Breast epithelium (tissue), 4 donors: ENCODE data around the gene KNOP1. TPM values are rescaled to one million over a fixed set of nuclear protein-coding genes. Genes with fewer than 3 reads are reported as not detected.

Experiments
- DNase-seq, 2 donors: peaks; one replicate each; pipeline ENCODE4 v3.0.0-alpha.2; 2019; ENCODE audit warnings: low spot score in 2 of 2
- H3K27ac ChIP-seq, 2 donors: fragments of 200-600 bp; sonication (generic) in 1 of 2; one replicate each; pipeline ENCODE4 v1.5.1; 2016 to 2019; ENCODE audit warnings: mild to moderate bottlenecking in 1 of 2
- H3K27me3 ChIP-seq, 2 donors: fragments of 200-600 bp; sonication (generic) in 1 of 2; one replicate each; pipeline versions ENCODE4 v1.5.1 to v1.6.0; 2017 to 2019; ENCODE audit warnings: control low read depth in 1 of 2, mild to moderate bottlenecking in 1 of 2
- H3K36me3 ChIP-seq: fragments of 200-600 bp; one replicate; pipeline ENCODE4 v1.5.1; 2019
- H3K4me1 ChIP-seq, 2 donors: fragments of 200-600 bp; sonication (generic); one replicate each; pipeline ENCODE4 v1.5.1; 2016 to 2019; ENCODE audit warnings: control low read depth in 1 of 2
- H3K4me3 ChIP-seq, 3 donors: fragments of 200-600 bp; sonication (generic); 1 replicate in 2 of 3; 2 replicates in 1 of 3; pipeline ENCODE4 v1.5.1; 2016 to 2019; ENCODE audit warnings: mild to moderate bottlenecking in 3 of 3, moderate library complexity in 2 of 3
- H3K9me3 ChIP-seq, 2 donors: fragments of 200-600 bp; sonication (generic) in 1 of 2; one replicate each; pipeline ENCODE4 v1.5.1; 2016 to 2019; ENCODE audit warnings: control low read depth in 1 of 2
- POLR2A ChIP-seq: fragments of 450-650 bp; IDR thresholded peaks from one replicate; pipeline ENCODE4 v1.6.1; 2016; ENCODE audit warnings: antibody characterized with exemption, mild to moderate bottlenecking, moderate library complexity
- POLR2AphosphoS5 ChIP-seq, 3 donors: sonication (generic); formaldehyde crosslinking; IDR thresholded peaks; one replicate each; pipeline ENCODE4 v1.6.1; 2017; ENCODE audit warnings: antibody characterized with exemption in 3 of 3
- intact Hi-C: fragments of 100-400 bp; cut with DNase I; formaldehyde crosslinking; loops from one replicate; pipeline ENCODE4 v1.15.1; 2023; ENCODE audit warnings: low total_unique reads
- total RNA-seq, 3 donors: library from RNA; depleted of rRNA; stranded (reverse); fragments of >200 nt; gene quantifications; one replicate each; pipeline ENCODE4 v1.1.0, GENCODE V29; 2016
- TF ChIP-seq, protein P1 (sequence below), 3 donors: fragments of 450-650 bp; IDR thresholded peaks; one replicate each; pipeline ENCODE4 v1.5.1; 2016 to 2017; ENCODE audit warnings: antibody characterized with exemption in 3 of 3, mild to moderate bottlenecking in 3 of 3, moderate library complexity in 3 of 3

The KNOP1 gene
- total RNA-seq, 3 donors from 2014 or later: 12.3 to 15.4 (median 13.0) TPM

DNA sequence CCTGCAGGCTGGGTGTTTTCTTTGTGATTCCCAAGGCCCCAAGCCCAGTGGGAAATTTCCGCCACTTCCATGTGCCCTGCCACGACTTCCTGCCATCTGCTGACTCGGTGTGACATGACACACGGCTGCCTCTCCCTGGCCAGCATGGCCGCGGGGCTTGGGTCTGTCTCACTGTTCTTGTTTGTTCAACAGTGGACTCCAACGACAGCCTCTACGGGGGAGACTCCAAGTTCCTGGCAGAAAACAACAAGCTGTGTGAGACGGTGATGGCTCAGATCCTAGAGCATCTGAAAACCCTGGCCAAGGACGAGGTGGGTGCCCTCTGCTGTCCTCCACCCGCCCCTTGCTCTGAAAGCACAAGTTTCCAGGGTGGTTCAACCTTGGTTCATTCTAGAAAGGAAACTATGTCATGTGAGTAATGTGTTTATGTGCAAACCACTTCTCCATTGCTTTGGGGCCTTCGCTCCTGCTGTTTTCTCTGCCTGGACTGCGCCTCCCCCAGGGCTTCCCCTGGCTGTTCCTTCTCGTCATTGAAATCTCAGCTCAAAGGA is 26.8 kb downstream of the KNOP1 start:
- peak; percentile 37 to 73 for DNase-seq
- Histone ChIP-seq H3K9me3 (no peaks in the 10 kb centered on the region), H3K4me3 (no peak overlapping the region), H3K27me3 (no peaks in the 10 kb centered on the region), H3K27ac (peak overlapping the region; percentile 30 to 40), H3K4me1 (peaks cover under 1 to 3% of the 10 kb centered on the region in 2 donors), H3K36me3 (no peaks in the 10 kb centered on the region)
- no peak for TF ChIP-seq POLR2A
- TF ChIP-seq, protein P1, sequence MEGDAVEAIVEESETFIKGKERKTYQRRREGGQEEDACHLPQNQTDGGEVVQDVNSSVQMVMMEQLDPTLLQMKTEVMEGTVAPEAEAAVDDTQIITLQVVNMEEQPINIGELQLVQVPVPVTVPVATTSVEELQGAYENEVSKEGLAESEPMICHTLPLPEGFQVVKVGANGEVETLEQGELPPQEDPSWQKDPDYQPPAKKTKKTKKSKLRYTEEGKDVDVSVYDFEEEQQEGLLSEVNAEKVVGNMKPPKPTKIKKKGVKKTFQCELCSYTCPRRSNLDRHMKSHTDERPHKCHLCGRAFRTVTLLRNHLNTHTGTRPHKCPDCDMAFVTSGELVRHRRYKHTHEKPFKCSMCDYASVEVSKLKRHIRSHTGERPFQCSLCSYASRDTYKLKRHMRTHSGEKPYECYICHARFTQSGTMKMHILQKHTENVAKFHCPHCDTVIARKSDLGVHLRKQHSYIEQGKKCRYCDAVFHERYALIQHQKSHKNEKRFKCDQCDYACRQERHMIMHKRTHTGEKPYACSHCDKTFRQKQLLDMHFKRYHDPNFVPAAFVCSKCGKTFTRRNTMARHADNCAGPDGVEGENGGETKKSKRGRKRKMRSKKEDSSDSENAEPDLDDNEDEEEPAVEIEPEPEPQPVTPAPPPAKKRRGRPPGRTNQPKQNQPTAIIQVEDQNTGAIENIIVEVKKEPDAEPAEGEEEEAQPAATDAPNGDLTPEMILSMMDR (IDR thresholded peaks at IDR 0.05): no peak
- TF ChIP-seq POLR2AphosphoS5 (IDR thresholded peaks at IDR 0.05): no peak
- intact Hi-C loops: no loop called here

DNA sequence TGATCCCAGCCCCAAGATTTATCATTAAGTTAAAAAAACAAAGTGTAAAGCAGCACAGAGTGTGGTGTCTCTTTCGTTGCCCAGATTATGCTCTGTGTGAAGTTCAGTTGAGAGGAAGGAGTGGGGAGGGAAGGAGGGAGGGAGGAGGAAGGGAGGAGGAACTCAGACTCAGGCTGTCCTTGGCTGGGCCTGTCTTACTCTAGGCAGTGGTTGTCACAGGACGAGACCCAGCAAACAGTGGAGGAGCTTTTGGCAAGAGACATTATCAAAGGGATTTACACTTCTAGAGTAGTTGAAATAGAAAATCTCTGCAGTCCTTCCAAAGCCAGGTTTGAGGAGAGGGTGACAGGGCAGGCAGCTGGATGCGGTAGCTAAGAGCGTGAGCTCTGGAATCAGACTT is 27.8 kb downstream of the KNOP1 start:
- Histone ChIP-seq H3K4me3 (no peak overlapping the region), H3K27me3 (no peaks in the 10 kb centered on the region), H3K4me1 (no peaks in the 10 kb centered on the region), H3K36me3 (no peaks in the 10 kb centered on the region), H3K27ac (peak overlapping the region; percentile 6 to 44), H3K9me3 (no peaks in the 10 kb centered on the region)
- TF ChIP-seq POLR2AphosphoS5 (IDR thresholded peaks at IDR 0.05) (no peak), POLR2A (no peak)
- TF ChIP-seq, protein P1 (IDR thresholded peaks at IDR 0.05): no peak
- DNase-seq: no peak
- intact Hi-C loops: no loop called here

DNA sequence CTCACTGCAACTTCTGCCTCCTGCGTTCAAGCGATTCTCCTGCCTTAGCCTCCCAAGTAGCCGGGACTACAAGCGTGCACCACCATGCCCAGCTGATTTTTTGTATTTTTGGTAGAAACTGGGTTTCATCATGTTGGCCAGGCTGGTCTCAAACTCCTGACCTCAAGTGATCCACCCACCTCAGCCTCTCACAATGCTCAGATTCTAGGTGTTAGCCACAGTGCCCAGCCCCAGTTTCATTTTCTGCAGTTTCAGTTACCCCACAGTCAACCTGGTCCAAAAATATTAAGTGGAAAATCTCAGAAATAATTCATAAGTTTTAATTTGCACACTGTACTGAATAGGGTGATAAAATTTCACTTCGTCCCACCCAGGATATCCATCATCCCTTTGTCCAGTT is 28.7 kb downstream of the KNOP1 start:
- no peak for DNase-seq
- intact Hi-C loops: no loop called here
- H3K27me3 ChIP-seq: no peaks in the 10 kb centered on the region
- H3K4me3 ChIP-seq: no peak overlapping the region
- H3K36me3 ChIP-seq: no peaks in the 10 kb centered on the region
- H3K27ac ChIP-seq: peak overlapping the region in 1 of 2 donors; percentile 71
- no peaks in the 10 kb centered on the region for H3K9me3 ChIP-seq
- H3K4me1 ChIP-seq: no peaks in the 10 kb centered on the region
- TF ChIP-seq POLR2AphosphoS5 (IDR thresholded peaks at IDR 0.05) (no peak), POLR2A (no peak)
- TF ChIP-seq, protein P1 (IDR thresholded peaks at IDR 0.05): no peak

DNA sequence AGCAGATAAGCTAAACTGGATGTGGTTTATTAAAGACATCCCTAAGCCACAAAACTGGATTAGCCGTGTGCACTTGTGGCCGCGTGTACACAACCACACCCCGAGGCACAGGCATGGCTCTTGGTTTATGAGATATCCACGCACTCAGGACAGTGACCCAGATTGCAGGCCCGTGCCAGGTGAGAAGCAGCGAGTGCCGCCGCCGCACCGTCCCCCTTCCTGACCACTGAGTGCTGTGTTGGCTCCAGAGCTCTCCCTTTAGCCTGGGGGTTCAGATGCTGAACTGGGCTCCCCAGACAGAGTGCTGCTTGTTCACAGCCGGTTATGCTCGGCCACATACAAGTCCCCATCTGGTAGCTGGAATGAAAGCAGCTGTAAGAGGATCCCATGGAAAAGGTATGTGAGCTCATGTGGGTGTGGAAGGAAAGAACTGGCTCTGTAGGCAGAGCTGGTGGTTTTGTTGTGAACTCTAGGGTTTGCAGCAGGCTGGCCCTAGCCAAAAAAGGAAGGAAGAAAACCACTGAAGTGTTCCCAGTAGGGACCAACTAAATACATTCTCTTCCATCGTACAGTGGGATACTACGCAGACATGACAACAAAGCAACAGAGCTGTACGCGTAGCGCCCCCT is 29.5 kb downstream of the KNOP1 start:
- no peaks in the 10 kb centered on the region for H3K9me3 ChIP-seq
- H3K36me3 ChIP-seq: no peaks in the 10 kb centered on the region
- intact Hi-C loops: no loop called here
- H3K4me3 ChIP-seq: no peak overlapping the region
- DNase-seq: peak in 1 of 2 donors; percentile 47
- H3K27me3 ChIP-seq: no peaks in the 10 kb centered on the region
- H3K27ac ChIP-seq: peak overlapping the region; percentile 71 to 78
- no peaks in the 10 kb centered on the region for H3K4me1 ChIP-seq
- no peak for TF ChIP-seq POLR2AphosphoS5 (IDR thresholded peaks at IDR 0.05)
- TF ChIP-seq, protein P1 (IDR thresholded peaks at IDR 0.05): no peak
- no peak for TF ChIP-seq POLR2A

DNA sequence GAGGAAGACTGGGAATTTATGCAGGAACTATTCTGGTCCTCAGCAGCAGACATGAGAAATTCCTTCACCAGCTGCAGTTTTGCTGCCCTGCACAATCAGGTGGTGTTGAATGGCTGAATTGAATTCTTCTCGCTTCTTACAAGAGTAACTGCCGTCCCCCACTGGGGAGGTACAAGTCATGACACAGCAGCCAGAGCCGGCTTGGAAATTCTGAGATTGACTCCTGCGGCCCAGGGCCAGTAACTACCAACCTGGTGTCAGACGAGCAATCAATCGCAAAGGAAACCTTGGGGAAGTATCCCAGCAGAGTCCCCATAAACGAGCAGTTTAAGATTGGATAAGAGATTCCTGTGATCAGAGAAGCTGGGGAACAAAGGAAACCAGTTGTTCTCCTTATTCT is 30.7 kb downstream of the KNOP1 start:
- TF ChIP-seq POLR2A: no peak
- TF ChIP-seq, protein P1 (IDR thresholded peaks at IDR 0.05): no peak
- TF ChIP-seq POLR2AphosphoS5 (IDR thresholded peaks at IDR 0.05): no peak
- no peaks in the 10 kb centered on the region for H3K27me3 ChIP-seq
- no peaks in the 10 kb centered on the region for H3K36me3 ChIP-seq
- no peak for DNase-seq
- H3K27ac ChIP-seq: no peak overlapping the region
- intact Hi-C loops: no loop called here
- no peaks in the 10 kb centered on the region for H3K9me3 ChIP-seq
- no peak overlapping the region for H3K4me3 ChIP-seq
- no peaks in the 10 kb centered on the region for H3K4me1 ChIP-seq
